HL-60 (cell line): ENCODE measurements around the gene ADAMTS13.

Source experiments
- GABPA ChIP-seq: IDR thresholded peaks from 2 replicates; pipeline ENCODE4 v1.6.1; 2012; ENCODE audit warnings: low read depth
- TF ChIP-seq, protein P1 (sequence below): IDR thresholded peaks from one replicate; pipeline ENCODE4 v1.5.1; 2011; ENCODE audit warnings: low read length, control low read depth, inconsistent platforms; ENCODE audit not compliant: insufficient read depth

DNA sequence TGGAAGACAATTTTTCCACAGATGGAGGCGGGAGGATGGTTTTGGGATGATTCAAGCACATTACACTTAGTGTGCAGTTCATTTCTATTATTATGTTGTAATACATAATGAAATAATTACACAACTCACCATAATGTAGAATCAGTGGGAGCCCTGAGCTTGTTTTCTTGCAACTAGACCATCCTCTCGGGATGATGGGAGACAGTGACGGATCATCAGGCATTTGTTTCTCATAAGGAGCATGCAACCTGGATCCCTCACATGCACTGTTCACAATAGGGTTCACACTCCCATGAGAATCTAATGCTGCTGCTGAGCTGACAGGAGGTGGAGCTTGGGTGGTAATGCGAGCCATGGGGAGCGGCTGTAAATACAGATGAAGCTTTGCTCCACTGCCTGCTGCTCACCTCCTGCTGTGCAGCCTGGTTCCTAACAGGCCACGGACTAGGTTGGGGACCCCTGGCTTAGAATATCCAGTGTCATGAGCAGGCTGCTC, 44.4 kb upstream of the ADAMTS13 start:
- TF ChIP-seq, protein P1, sequence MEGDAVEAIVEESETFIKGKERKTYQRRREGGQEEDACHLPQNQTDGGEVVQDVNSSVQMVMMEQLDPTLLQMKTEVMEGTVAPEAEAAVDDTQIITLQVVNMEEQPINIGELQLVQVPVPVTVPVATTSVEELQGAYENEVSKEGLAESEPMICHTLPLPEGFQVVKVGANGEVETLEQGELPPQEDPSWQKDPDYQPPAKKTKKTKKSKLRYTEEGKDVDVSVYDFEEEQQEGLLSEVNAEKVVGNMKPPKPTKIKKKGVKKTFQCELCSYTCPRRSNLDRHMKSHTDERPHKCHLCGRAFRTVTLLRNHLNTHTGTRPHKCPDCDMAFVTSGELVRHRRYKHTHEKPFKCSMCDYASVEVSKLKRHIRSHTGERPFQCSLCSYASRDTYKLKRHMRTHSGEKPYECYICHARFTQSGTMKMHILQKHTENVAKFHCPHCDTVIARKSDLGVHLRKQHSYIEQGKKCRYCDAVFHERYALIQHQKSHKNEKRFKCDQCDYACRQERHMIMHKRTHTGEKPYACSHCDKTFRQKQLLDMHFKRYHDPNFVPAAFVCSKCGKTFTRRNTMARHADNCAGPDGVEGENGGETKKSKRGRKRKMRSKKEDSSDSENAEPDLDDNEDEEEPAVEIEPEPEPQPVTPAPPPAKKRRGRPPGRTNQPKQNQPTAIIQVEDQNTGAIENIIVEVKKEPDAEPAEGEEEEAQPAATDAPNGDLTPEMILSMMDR: no peak
- TF ChIP-seq GABPA: no peak
